ENCODE data around the gene C1orf56.

DNA sequence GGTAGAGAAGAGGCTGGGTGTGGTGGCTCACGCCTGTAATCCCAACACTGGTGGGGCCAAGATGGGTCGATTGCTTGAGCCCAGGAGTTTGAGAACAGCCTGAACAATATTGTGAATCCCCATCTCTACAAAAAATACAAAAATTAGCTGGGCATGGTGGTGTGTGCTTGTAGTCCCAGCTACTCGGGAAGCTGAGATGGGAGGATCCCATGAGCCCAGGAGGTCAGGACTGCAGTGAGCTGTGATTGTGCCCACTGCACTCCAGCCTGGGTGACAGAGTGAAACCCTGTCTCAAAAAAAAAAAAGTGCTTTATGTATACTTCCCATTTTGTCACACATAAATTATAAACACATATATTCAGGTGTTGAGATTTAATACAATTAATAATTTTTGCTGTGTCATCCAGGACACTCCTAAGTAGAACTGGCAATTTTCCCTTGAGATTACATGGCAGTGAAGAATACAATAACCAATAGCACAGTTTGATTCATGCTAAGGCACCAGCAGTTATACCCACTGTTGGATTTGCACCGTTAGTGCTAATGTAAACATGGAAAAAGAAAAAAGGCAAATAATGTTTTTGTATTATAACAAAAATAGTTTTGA is 38.5 kb downstream of the C1orf56 start:
- TF ChIP-seq, protein P1, sequence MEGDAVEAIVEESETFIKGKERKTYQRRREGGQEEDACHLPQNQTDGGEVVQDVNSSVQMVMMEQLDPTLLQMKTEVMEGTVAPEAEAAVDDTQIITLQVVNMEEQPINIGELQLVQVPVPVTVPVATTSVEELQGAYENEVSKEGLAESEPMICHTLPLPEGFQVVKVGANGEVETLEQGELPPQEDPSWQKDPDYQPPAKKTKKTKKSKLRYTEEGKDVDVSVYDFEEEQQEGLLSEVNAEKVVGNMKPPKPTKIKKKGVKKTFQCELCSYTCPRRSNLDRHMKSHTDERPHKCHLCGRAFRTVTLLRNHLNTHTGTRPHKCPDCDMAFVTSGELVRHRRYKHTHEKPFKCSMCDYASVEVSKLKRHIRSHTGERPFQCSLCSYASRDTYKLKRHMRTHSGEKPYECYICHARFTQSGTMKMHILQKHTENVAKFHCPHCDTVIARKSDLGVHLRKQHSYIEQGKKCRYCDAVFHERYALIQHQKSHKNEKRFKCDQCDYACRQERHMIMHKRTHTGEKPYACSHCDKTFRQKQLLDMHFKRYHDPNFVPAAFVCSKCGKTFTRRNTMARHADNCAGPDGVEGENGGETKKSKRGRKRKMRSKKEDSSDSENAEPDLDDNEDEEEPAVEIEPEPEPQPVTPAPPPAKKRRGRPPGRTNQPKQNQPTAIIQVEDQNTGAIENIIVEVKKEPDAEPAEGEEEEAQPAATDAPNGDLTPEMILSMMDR (IDR thresholded peaks at IDR 0.05) = no peak
- TF ChIP-seq POLR2A (IDR thresholded peaks at IDR 0.05) = no peak

Data from heart left ventricle (tissue), 13 donors.